Activated CD4-positive, CD25-positive, alpha-beta regulatory T cell treated with anti-CD3 and anti-CD28 coated beads, Interleukin-2, amount 50 U/mL, for 24 hours (primary cell): ENCODE results near the gene TSPY10.
"Not testable (repeated sequence)": the region's sequence is repeated elsewhere in the genome, so short reads cannot be mapped to it uniquely, and the experiment has no call there.

Experiments used
- ATAC-seq, 2 donors: fragments of 150-1000 bp; cut with Tn5 transposase; one replicate each; pipeline ENCODE4 v1.10.0; 2021; ENCODE audit warnings: mild to moderate bottlenecking in 1 of 2, moderate library complexity in 1 of 2

The TSPY10 gene

DNA sequence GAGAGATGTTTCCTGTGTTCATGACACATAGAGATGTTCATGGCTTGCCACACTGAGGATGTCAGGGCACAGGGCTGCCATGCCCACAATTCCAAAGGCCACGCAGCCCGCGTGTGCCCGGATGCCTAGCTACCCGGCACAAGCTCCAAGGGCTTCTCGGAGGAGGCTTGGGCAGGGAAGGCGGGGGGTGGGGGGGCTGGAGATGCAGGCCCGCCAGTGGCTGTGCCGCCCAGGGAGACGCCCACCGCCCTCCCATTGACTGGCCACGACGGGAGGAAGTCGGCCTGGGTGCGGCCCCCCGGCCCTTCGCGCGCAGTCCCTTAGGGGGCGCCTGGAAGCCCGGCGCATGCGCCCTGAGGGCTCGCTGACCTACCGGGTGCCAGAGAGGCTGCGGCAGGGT is at the start of gene TSPY10:
TSS of gene TSPY10 (plus strand) at position 301 of the 400 bp plus-strand sequence. CDS start at position 347, 46 bp downstream.
- ATAC-seq: not testable (repeated sequence)

DNA sequence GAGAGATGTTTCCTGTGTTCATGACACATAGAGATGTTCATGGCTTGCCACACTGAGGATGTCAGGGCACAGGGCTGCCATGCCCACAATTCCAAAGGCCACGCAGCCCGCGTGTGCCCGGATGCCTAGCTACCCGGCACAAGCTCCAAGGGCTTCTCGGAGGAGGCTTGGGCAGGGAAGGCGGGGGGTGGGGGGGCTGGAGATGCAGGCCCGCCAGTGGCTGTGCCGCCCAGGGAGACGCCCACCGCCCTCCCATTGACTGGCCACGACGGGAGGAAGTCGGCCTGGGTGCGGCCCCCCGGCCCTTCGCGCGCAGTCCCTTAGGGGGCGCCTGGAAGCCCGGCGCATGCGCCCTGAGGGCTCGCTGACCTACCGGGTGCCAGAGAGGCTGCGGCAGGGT is 40.7 kb upstream of the TSPY10 start, which contains the start of gene TSPY9:
TSS of gene TSPY9 (plus strand) at position 301 of the 400 bp plus-strand sequence. CDS start at position 347, 46 bp downstream.
- ATAC-seq: not testable (repeated sequence)

- not testable (repeated sequence) for ATAC-seq
Observed at GRCh38 chrY:9504396-9504795, 23.3 kb upstream of the TSPY10 start.

GRCh38 chrY:9516287-9516686 is 11.4 kb upstream of the TSPY10 start:
- ATAC-seq: not testable (repeated sequence)
